Measurements from ENCODE around the gene MCOLN1.

The MCOLN1 gene

GRCh38 chr19:7522072-7522922, at the start of gene MCOLN1:
Gene MCOLN1, plus strand, starts transcription at chr19:7522624. Its CDS starts 127 bp downstream, at chr19:7522751.
- peak; percentile 91 for DNase-seq

DNA sequence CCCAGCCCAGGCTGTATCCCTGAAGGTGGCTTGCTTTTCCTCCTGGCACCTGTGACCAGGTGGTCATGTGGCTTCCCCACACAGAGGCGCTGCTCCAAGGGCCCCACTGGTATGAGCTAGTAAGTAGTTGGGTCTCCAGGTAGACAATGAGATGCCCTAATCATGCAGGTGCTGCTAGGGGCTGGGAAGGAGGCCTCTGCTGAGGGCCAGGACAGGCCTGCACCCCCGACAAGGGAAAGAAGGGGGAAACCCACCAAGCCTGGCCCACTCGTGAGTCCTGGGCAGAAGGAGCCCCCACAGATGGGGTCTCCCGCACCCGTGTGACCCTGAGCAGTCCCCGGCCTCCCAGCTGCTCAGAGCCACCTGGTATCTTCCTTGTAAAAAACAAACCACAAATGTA, 46.8 kb upstream of the MCOLN1 start:
- DNase-seq = no peak

DNA sequence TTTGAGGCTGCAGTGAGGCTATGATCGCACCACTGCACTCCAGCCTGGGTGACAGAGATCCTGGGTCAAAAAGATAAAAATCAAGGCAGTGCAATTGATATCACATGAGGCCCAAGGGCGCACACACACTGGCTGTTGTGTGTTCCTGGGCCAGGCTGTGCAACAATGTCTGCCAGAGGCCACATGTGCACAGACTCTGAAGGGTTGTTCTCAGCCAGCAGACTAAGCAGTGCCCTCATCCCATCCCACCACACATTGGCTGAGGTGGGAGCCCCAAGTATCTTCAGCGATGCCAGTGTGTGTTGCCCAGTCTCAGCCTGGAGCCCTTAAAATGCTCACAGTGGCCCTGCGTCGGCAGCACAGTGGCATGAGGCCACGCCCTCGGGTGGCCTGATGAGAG, 46.2 kb upstream of the MCOLN1 start:
- no peak for DNase-seq

GRCh38 chr19:7476777-7477494, 45.5 kb upstream of the MCOLN1 start:
- no peak for DNase-seq

- DNase-seq = no peak
Observed at GRCh38 chr19:7477758-7478157, 44.7 kb upstream of the MCOLN1 start.

DNA sequence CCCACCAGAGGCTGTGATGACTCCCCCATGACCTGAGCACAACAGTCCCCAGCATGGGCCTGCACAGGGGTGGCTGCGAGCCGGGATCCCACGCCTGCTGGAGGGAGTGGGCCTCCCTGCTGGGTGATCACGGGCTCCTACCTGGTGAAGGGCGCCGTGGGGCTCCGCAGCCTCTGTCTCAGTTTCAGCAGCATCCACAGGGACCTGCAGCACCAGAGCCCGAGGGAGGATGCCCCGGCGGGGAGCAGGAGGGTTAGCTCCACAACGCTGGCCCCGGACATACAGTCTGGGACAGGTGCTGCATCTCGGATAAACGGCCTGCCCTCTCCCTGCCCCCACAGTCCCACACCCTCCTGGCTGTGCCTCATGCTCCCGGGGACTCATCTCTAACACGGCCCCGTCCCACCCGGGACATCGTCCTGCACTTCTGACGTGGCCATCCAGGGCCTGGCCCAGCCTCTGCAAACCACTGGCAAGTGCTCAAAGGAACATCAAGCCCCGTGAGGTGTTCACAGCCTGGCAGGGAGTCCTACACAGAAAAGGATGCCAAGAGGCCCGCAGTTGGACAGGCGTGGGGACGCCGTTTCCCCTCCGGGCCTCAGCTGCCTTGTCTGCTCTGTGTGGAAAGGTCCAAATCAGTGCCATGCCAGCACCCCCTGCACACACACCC, 44.1 kb upstream of the MCOLN1 start:
- no peak for DNase-seq

DNA sequence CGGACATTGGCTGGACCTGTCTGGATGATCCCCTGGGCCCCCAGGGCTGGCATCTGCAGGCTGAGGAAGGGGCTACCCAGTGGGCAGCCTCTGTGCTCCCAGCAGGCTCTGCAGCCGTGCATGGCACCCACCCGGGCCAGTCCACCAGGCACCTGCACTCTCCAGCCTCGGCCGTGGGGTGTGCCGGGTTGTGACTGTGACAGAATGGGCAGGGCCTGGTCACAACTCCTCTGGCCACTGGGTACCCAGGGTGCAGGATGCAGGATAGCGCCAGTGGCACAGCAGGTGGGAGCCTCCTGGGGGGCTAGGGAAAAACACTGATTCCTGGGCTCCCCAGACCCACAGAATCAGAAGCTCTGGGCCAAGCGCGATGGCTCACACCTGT, 43.6 kb upstream of the MCOLN1 start:
- DNase-seq = no peak

DNA sequence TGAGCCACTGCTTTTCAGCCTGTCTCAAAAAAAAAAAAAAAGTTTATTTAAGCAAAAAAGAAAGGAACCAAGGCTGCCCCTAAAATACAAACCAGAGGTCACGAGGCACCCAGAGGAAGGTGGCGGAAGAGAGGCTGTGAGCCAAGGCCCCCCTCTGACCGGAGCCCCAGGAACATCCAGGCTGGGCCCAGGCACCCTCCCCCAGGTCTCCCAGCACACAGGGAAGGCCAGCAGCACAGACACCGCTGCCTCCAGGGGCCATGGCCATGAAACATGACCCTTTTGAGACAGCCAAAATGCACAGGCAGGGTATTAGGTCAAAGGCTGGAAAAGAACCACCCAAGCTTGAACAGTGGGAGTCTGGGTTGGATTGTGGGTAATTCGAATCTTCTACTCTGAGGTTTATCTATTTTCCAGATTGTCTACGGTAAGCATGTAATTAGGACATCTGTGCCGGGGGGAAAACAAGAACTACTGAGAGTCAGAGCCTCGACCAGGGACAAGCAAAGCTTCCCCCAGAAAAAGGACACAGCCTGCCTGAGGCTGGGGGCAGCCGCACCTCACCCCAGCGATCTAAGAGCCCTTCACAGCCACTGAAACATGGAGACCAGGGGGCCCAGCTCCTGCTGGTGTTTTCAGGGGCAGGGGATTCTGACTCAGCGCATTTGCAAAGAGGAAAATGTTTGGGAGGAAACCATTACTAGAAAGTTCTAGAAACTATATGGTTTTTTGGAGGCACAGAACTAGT, 42.0 kb upstream of the MCOLN1 start:
- no peak for DNase-seq

DNA sequence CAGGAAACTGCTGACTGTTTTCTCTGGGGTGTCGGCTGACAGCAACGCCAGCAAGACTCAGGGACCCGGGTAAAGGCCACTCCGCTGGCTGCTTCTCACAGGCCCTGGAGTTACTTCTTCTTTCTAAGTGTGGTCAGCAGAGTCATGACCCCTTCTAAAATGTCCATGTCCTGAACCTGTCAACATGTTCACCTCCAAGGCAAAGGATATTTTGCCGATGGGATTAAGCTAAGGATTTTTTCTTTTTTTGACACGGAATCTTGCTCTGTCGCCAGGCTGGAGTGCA, 41.5 kb upstream of the MCOLN1 start:
- DNase-seq = no peak

GRCh38 chr19:7482584-7483439, 39.6 kb upstream of the MCOLN1 start:
- no peak for DNase-seq

DNA sequence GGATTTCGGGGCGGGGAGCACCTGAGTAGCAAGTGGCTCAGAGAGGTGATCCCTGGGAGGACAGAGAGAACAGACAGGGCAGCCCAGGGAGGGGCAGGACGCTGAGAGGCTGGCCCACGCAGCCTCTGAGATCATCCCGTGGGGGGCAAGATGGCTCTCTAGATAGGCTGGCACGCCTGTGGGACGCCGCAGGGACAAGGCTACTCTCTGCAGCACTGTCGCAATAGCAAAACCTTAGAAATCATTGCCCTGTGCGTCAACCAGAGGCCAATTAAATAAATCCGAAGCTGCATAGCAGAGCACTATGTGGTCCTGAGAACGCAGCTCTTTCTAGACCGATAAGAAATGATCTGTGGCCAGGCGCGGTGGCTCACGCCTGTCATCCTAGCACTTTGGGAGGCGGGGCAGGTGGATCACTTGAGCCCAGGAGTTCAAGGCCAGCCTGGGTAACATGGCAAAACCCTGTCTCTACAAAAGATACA, 38.7 kb upstream of the MCOLN1 start:
- no peak for DNase-seq

GRCh38 chr19:7486923-7487322, 35.5 kb upstream of the MCOLN1 start:
- DNase-seq = no peak

GRCh38 chr19:7488736-7489353, 33.6 kb upstream of the MCOLN1 start, which contains the start of gene PEX11G:
Gene PEX11G, minus strand, starts transcription at chr19:7489035. Its CDS starts 25 bp downstream, at chr19:7489010.
- peak; percentile 83 for DNase-seq

GRCh38 chr19:7489609-7490044, 32.8 kb upstream of the MCOLN1 start:
- DNase-seq = no peak

GRCh38 chr19:7492142-7492541, 30.3 kb upstream of the MCOLN1 start:
- no peak for DNase-seq

DNA sequence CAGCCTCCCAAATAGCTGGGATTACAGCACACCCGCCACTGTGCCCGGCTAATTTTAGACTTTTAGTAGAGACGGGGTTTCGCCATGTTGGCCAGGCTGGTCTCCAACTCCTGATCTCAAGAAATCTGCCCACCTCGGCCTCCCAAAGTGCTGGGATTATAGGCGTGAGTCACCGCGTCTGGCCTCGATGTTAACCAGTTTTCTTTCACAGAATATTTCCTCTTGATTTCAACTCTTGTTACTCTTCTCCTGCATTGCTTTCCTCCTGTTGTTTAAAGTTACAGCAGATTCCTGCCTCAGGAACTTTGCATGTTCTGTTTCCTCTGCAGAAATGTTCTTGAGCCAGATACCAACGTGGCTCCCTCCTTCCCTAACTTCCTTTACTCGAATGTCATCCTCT, 29.9 kb upstream of the MCOLN1 start:
- no peak for DNase-seq

GRCh38 chr19:7494416-7495098, 27.9 kb upstream of the MCOLN1 start:
- DNase-seq = peak; percentile 19

DNA sequence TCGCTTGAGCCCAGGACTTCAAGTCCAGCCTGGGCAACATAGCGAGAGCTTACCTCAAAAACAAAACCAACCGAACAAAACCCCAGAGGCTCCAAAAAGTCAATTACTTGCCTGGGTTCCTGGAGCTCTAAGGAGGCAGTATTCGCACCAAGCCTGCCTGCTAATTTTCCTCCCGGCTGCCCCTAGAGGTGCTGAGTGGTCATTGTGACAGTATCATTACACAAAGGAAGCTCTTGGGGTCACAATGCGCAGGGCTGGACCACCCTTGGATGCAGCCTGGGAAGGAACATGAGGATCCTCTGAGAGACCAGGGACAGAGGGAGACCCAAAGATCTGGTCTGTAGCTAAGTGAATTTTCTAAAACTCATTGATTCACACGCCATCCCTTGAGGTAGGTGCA, 25.1 kb upstream of the MCOLN1 start:
- no peak for DNase-seq

- peak; percentile 61 for DNase-seq
Observed at GRCh38 chr19:7500811-7501450, 21.5 kb upstream of the MCOLN1 start.

GRCh38 chr19:7502552-7502951, 19.9 kb upstream of the MCOLN1 start:
- no peak for DNase-seq

All from NCI-H2227 treated with DMSO at 0.1 percent for 48 hours (cell line).